Adrenal gland (tissue), 5 donors: Measurements from ENCODE around the gene FPGS.

Experiments
- POLR2A ChIP-seq, 2 donors: fragments of 450-650 bp; IDR thresholded peaks; one replicate each; pipeline ENCODE4 v1.6.1; 2017; ENCODE audit warnings: antibody characterized with exemption in 2 of 2, mild to moderate bottlenecking in 2 of 2, moderate library complexity in 1 of 2
- TF ChIP-seq, protein P1 (sequence below), 6 experiments: fragments of 450-650 bp in 4 of 6; fragments of 200-600 bp in 2 of 6; sonication (generic) in 1 of 6; IDR thresholded peaks; 1 replicate in 5 of 6; 2 replicates in 1 of 6; pipeline versions ENCODE4 v1.5.1 to v1.8.0; 2016 to 2021; ENCODE audit warnings: antibody characterized with exemption in 6 of 6, mild to moderate bottlenecking in 2 of 6, moderate library complexity in 1 of 6
- donor health status: DM: no; HTN: no; CAD: no.

DNA sequence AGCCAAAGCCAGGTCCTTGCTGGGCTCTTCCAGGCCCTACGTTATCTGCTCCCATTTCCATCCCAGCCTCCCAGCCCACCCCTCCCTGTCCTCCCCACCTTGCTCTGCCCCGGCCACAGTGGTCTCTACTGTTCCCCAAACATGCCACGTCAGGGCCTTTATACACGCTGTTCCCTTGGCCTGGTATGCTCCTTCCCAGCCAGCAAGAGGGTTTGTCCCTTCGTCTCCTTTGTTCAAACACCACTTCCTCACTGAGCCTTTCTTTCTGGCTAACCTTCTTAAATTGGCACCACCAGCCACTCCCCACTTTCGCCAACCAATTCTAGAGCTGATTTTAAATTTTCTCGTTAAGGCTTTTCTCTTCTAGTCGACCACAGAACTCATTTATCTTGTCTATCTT, 34.0 kb upstream of the FPGS start:
- TF ChIP-seq, protein P1, sequence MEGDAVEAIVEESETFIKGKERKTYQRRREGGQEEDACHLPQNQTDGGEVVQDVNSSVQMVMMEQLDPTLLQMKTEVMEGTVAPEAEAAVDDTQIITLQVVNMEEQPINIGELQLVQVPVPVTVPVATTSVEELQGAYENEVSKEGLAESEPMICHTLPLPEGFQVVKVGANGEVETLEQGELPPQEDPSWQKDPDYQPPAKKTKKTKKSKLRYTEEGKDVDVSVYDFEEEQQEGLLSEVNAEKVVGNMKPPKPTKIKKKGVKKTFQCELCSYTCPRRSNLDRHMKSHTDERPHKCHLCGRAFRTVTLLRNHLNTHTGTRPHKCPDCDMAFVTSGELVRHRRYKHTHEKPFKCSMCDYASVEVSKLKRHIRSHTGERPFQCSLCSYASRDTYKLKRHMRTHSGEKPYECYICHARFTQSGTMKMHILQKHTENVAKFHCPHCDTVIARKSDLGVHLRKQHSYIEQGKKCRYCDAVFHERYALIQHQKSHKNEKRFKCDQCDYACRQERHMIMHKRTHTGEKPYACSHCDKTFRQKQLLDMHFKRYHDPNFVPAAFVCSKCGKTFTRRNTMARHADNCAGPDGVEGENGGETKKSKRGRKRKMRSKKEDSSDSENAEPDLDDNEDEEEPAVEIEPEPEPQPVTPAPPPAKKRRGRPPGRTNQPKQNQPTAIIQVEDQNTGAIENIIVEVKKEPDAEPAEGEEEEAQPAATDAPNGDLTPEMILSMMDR (IDR thresholded peaks at IDR 0.05) = no peak
- TF ChIP-seq POLR2A (IDR thresholded peaks at IDR 0.05) = no peak
